H1 (cell line): ENCODE measurements around the gene OR14A2. TPM values are rescaled to one million over a fixed set of nuclear protein-coding genes. Genes with fewer than 3 reads are reported as not detected.

Experiments used
- CTCF ChIA-PET: fragments of 300-600 bp; sonication (Branson Sonifier 250); formaldehyde crosslinking; loops from one replicate; lab custom pipeline; 2021; ENCODE audit not compliant: partially characterized antibody; lab: Charles Lee
- POLR2A ChIA-PET: fragments of 300-600 bp; sonication (Branson Sonifier 250); formaldehyde crosslinking; loops from one replicate; lab custom pipeline; 2021; ENCODE audit warnings: inconsistent platforms; ENCODE audit not compliant: partially characterized antibody; lab: Charles Lee
- DNase-seq, 2 experiments: peaks; one replicate each; pipeline versions ENCODE4 v3.0.0 to v3.0.0-alpha.2; 2010 to 2022; ENCODE audit warnings: low spot score in 2 of 2, low read depth in 1 of 2, mixed read lengths in 1 of 2
- FAIRE-seq: peaks from 2 replicates; lab custom pipeline; 2011; peaks lifted over from hg19 to GRCh38; lab: Jason Lieb, UNC
- H2AFZ ChIP-seq: 2 replicates; pipeline ENCODE4 v1.8.1; 2012; ENCODE audit warnings: low read length, inconsistent platforms
- H2AK5ac ChIP-seq: 2 replicates; pipeline ENCODE4 v1.6.1; 2013; ENCODE audit warnings: low read depth, low read length
- H2BK120ac ChIP-seq: replicated peaks from 2 replicates; pipeline ENCODE3; 2013; ENCODE audit warnings: low read depth, low read length, inconsistent platforms
- H2BK12ac ChIP-seq: 2 replicates; pipeline ENCODE4 v1.6.1; 2013; ENCODE audit warnings: low read depth, low read length
- H2BK15ac ChIP-seq: 2 replicates; pipeline ENCODE4 v1.6.1; 2013; ENCODE audit warnings: low read length
- H2BK20ac ChIP-seq: 2 replicates; pipeline ENCODE4 v1.6.1; 2013; ENCODE audit warnings: low read length
- H2BK5ac ChIP-seq: 2 replicates; pipeline ENCODE4 v1.6.1; 2013; ENCODE audit warnings: low read depth, low read length
- H3K14ac ChIP-seq: 2 replicates; pipeline ENCODE4 v1.6.1; 2013; ENCODE audit warnings: inconsistent platforms; ENCODE audit not compliant: insufficient read length
- H3K18ac ChIP-seq: 2 replicates; pipeline ENCODE4 v1.6.1; 2013; ENCODE audit warnings: low read length; ENCODE audit errors: extremely low read depth
- H3K23ac ChIP-seq: 2 replicates; pipeline ENCODE4 v1.6.1; 2013; ENCODE audit warnings: inconsistent platforms; ENCODE audit not compliant: insufficient read length
- H3K23me2 ChIP-seq: 2 replicates; pipeline ENCODE4 v1.6.1; 2013; ENCODE audit warnings: low read depth, low read length
- H3K27ac ChIP-seq: 2 replicates; pipeline ENCODE4 v1.6.1; 2011; ENCODE audit warnings: low read depth, low read length, inconsistent platforms
- H3K27me3 ChIP-seq, 4 experiments: replicated peaks in 1 of 4; 1 replicate in 1 of 4; 2 replicates in 3 of 4; pipeline versions ENCODE4 v1.6.1 to v1.8.1; 2011 to 2013; ENCODE audit warnings: low read length in 3 of 4, mild to moderate bottlenecking in 3 of 4, inconsistent platforms in 2 of 4, mixed read lengths in 2 of 4, moderate library complexity in 1 of 4; ENCODE audit not compliant: control insufficient read depth in 3 of 4, insufficient read depth in 3 of 4; ENCODE audit errors: extremely low read depth in 1 of 4
- H3K36me3 ChIP-seq, 4 experiments: 2 replicates each; pipeline versions ENCODE4 v1.6.1 to v1.8.1; 2011 to 2013; ENCODE audit warnings: mild to moderate bottlenecking in 4 of 4, low read length in 3 of 4, moderate library complexity in 2 of 4, control low read depth in 1 of 4, inconsistent platforms in 1 of 4; ENCODE audit not compliant: insufficient read depth in 4 of 4, control insufficient read depth in 2 of 4
- H3K4ac ChIP-seq: replicated peaks from 2 replicates; pipeline ENCODE3; 2013; ENCODE audit warnings: low read length, low read depth, mixed read lengths, inconsistent platforms; ENCODE audit not compliant: insufficient read length
- H3K4me1 ChIP-seq, 4 experiments: replicated peaks in 1 of 4; 1 replicate in 1 of 4; 2 replicates in 3 of 4; pipeline versions ENCODE4 v1.6.1 to v1.8.1; 2011 to 2013; ENCODE audit warnings: low read length in 3 of 4, inconsistent platforms in 2 of 4, mixed read lengths in 1 of 4; ENCODE audit not compliant: insufficient read depth in 4 of 4, control insufficient read depth in 3 of 4
- H3K4me2 ChIP-seq, 2 experiments: 2 replicates each; pipeline versions ENCODE4 v1.6.1 to v1.8.1; 2011 to 2013; ENCODE audit warnings: low read depth in 2 of 2, low read length in 2 of 2, control low read depth in 1 of 2, inconsistent platforms in 1 of 2, mild to moderate bottlenecking in 1 of 2; ENCODE audit not compliant: insufficient read depth in 1 of 2
- H3K4me3 ChIP-seq, 4 experiments: fragments of 200-600, 300-600 bp in 1 of 4; sonication (generic), shearing (Covaris generic), sonication (Bioruptor Twin) in 1 of 4; 2 replicates each; pipeline versions ENCODE4 v1.5.1 to v1.8.1; 2011 to 2016; ENCODE audit warnings: low read length in 4 of 4, low read depth in 3 of 4, control low read depth in 2 of 4, inconsistent platforms in 2 of 4, mild to moderate bottlenecking in 2 of 4, mixed read lengths in 1 of 4, moderate library complexity in 1 of 4; ENCODE audit not compliant: insufficient read depth in 2 of 4; ENCODE audit errors: extremely low read depth in 1 of 4
- H3K56ac ChIP-seq: replicated peaks from 2 replicates; pipeline ENCODE3; 2013; ENCODE audit warnings: low read depth, mild to moderate bottlenecking, mixed read lengths, low read length, inconsistent platforms; ENCODE audit not compliant: insufficient read length
- H3K79me1 ChIP-seq: 2 replicates; pipeline ENCODE4 v1.6.1; 2013; ENCODE audit warnings: low read depth, low read length, control low read depth
- H3K79me2 ChIP-seq, 2 experiments: 2 replicates each; pipeline versions ENCODE4 v1.6.1 to v1.8.1; 2012 to 2013; ENCODE audit warnings: low read length in 2 of 2, mild to moderate bottlenecking in 2 of 2, inconsistent platforms in 1 of 2; ENCODE audit not compliant: insufficient read depth in 2 of 2, control insufficient read depth in 1 of 2
- H3K9ac ChIP-seq, 4 experiments: replicated peaks in 1 of 4; 1 replicate in 1 of 4; 2 replicates in 3 of 4; pipeline versions ENCODE4 v1.6.1 to v1.8.1; 2011 to 2013; ENCODE audit warnings: low read depth in 3 of 4, low read length in 3 of 4, control low read depth in 2 of 4, mild to moderate bottlenecking in 2 of 4, moderate library complexity in 2 of 4, inconsistent platforms in 1 of 4; ENCODE audit errors: extremely low read depth in 1 of 4
- H3K9me3 ChIP-seq, 2 experiments: 2 replicates each; pipeline versions ENCODE4 v1.6.1 to v1.8.1; 2012 to 2013; ENCODE audit warnings: mild to moderate bottlenecking in 2 of 2, moderate library complexity in 2 of 2, control low read depth in 1 of 2, inconsistent platforms in 1 of 2, low read depth in 1 of 2, low read length in 1 of 2, mixed read lengths in 1 of 2; ENCODE audit not compliant: insufficient read depth in 2 of 2
- H4K20me1 ChIP-seq, 2 experiments: replicated peaks in 1 of 2; 2 replicates each; pipeline versions ENCODE3 to v1.8.1; 2011 to 2013; ENCODE audit warnings: inconsistent platforms in 2 of 2, low read length in 2 of 2, mild to moderate bottlenecking in 1 of 2; ENCODE audit not compliant: insufficient read depth in 2 of 2, control insufficient read depth in 1 of 2
- H4K5ac ChIP-seq: 2 replicates; pipeline ENCODE4 v1.6.1; 2013; ENCODE audit warnings: low read length, low read depth, mixed read lengths, inconsistent platforms; ENCODE audit not compliant: insufficient read length
- H4K8ac ChIP-seq: 2 replicates; pipeline ENCODE4 v1.8.0; 2013; ENCODE audit warnings: mild to moderate bottlenecking, moderate library complexity, low read length, inconsistent platforms; ENCODE audit not compliant: insufficient read depth; ENCODE audit errors: extremely low read depth
- H4K91ac ChIP-seq: replicated peaks from 2 replicates; pipeline ENCODE3; 2013; ENCODE audit warnings: low read length, mixed read lengths, inconsistent platforms; ENCODE audit not compliant: insufficient read length
- BCL11A ChIP-seq, 2 experiments: IDR thresholded peaks; one replicate each; pipeline ENCODE4 v1.6.1; 2011; ENCODE audit warnings: low read depth in 2 of 2, low read length in 2 of 2, mild to moderate bottlenecking in 2 of 2
- CEBPB ChIP-seq: IDR thresholded peaks from 2 replicates; pipeline ENCODE4 v1.6.1; 2012; ENCODE audit warnings: low read depth, low read length
- GTF2F1 ChIP-seq: IDR thresholded peaks from 2 replicates; pipeline ENCODE4 v1.6.1; 2012; ENCODE audit warnings: low read depth, low read length, improper control_type of control experiment, borderline replicate concordance
- HDAC6 ChIP-seq: IDR thresholded peaks from one replicate; pipeline ENCODE4 v1.7.1; 2012; ENCODE audit warnings: low read depth, mild to moderate bottlenecking, inconsistent platforms, low read length, moderate library complexity
- KDM4A ChIP-seq: IDR thresholded peaks from one replicate; pipeline ENCODE4 v1.7.1; 2012; ENCODE audit warnings: low read depth, mild to moderate bottlenecking, moderate library complexity, low read length, inconsistent platforms; ENCODE audit not compliant: severe bottlenecking
- POU5F1 ChIP-seq: IDR thresholded peaks from 2 replicates; pipeline ENCODE4 v1.6.1; 2011; ENCODE audit warnings: low read depth, mild to moderate bottlenecking, low read length, moderate library complexity
- RAD21 ChIP-seq, 2 experiments: IDR thresholded peaks in 1 of 2; conservative IDR thresholded peaks in 1 of 2; 2 replicates each; pipeline ENCODE4 v1.6.1; 2011; ENCODE audit warnings: low read depth in 2 of 2, low read length in 2 of 2, improper control_type of control experiment in 1 of 2, inconsistent platforms in 1 of 2, mild to moderate bottlenecking in 1 of 2, moderate library complexity in 1 of 2
- RXRA ChIP-seq: IDR thresholded peaks from 2 replicates; pipeline ENCODE4 v1.6.1; 2011; ENCODE audit warnings: low read depth, mild to moderate bottlenecking, low read length, moderate library complexity; ENCODE audit not compliant: insufficient read depth
- SP1 ChIP-seq: IDR thresholded peaks from 2 replicates; pipeline ENCODE4 v1.6.1; 2011; ENCODE audit warnings: low read depth, low read length
- WGBS, 2 experiments: shearing (Covaris generic) in 1 of 2; methylation state at CpG; one replicate each; pipeline versions ENCODE4 v1.1.6 to v1.1.7; 2013 to 2015; ENCODE audit warnings: low lambda C conversion rate in 2 of 2, mixed read lengths in 2 of 2, inconsistent platforms in 1 of 2, low coverage in 1 of 2, missing lambda C conversion rate in 1 of 2; ENCODE audit not compliant: insufficient replicate concordance in 2 of 2, insufficient coverage in 1 of 2, insufficient read length in 1 of 2; ENCODE audit errors: extremely low coverage in 1 of 2, missing lambda C conversion rate in 1 of 2; 5-methylcytosine and 5-hydroxymethylcytosine counted together
- polyA plus RNA-seq, 7 experiments: library from polyadenylated mRNA; depleted of rRNA in 3 of 7; stranded (reverse) in 5 of 7; unstranded in 2 of 7; fragments of >200 nt in 5 of 7; fragments of 200-250 nt in 2 of 7; gene quantifications; 1 replicate in 5 of 7; 2 replicates in 1 of 7; 4 replicates in 1 of 7; pipeline versions ENCODE4 v1.2.1 to v1.2.3, GENCODE V29; 2011 to 2013; ENCODE audit warnings: missing spikeins in 2 of 7, mixed read lengths in 2 of 7
- total RNA-seq: library from RNA; stranded (reverse); fragmentation: NEBNext Ultra II Directional; extraction: Animal tissue kit (Norgen Biotek cat#: 25700); gene quantifications from 2 replicates; pipeline ENCODE4 v1.2.1, GENCODE V29; 2021
- TF ChIP-seq, protein P1 (sequence below): IDR thresholded peaks from 2 replicates; pipeline ENCODE4 v1.6.1; 2011; ENCODE audit warnings: low read depth, mild to moderate bottlenecking, low read length; ENCODE audit not compliant: insufficient read depth
- TF ChIP-seq, protein P2 (sequence below): IDR thresholded peaks from 2 replicates; pipeline ENCODE4 v1.6.1; 2012; ENCODE audit warnings: inconsistent platforms

Gene OR14A2
- total and polyA plus RNA-seq, 2 of the 8 experiments (the other 6 are each of a cell fraction or from before 2014, with no cell fraction given), result not detected

DNA sequence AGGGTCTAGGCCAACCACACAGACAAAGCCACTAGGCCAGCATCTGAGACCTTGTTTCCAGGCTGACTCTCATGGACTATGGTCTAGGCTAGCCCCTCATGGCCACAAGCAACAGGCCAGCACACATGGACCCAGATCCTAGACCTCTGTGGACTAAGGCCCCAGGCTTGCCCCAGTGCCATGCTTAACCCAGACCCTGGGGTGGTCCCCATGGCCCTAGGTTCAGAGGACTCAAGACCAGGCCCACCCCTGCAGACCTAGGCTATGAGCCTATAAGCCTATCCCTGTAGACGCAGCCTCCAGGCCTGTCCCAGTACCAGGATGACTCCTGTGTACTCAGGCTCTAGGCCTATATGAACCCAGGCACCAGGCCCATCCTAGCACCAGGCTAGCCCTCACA, 1.9 kb upstream of the OR14A2 start:
- Histone ChIP-seq H3K4me3 (no peak overlapping the region), H3K79me2 (no peaks in the 10 kb centered on the region), H3K79me1 (no peaks in the 10 kb centered on the region), H3K18ac (no peak overlapping the region), H3K36me3 (no peaks in the 10 kb centered on the region), H4K20me1 (no peaks in the 10 kb centered on the region), H3K4me2 (no peak overlapping the region), H3K27me3 (no peaks in the 10 kb centered on the region), H3K9ac (no peak overlapping the region), H3K27ac (no peak overlapping the region), H3K14ac (no peak overlapping the region), H2BK12ac (no peak overlapping the region), H3K23ac (no peak overlapping the region), H3K4ac (no peak overlapping the region), H2AFZ (no peak overlapping the region), H2BK20ac (no peak overlapping the region), H2BK15ac (no peak overlapping the region), H2BK120ac (no peak overlapping the region), H2BK5ac (no peak overlapping the region; the same call in 1 of the 2 replicates), H2AK5ac (no peak overlapping the region), H4K8ac (no peak overlapping the region; the same call in 1 of the 2 replicates), H4K5ac (no peak overlapping the region), H3K56ac (no peak overlapping the region), H3K9me3 (peaks cover 38 to 50% of the 10 kb centered on the region in 2 experiments), H3K4me1 (no peaks in the 10 kb centered on the region), H4K91ac (no peak overlapping the region), H3K23me2 (no peaks in the 10 kb centered on the region)
- WGBS, 2 experiments, result 73% methylated on average over 1 of the region's 1 CpG; no CpG with 5 or more reads in 1 of the 2 experiments
- POLR2A ChIA-PET, result no interaction called here
- FAIRE-seq (no peak), DNase-seq (no peak)
- CTCF ChIA-PET, result no interaction called here
- TF ChIP-seq BCL11A (IDR thresholded peaks at IDR 0.05; ENCODE audit: low read depth in 2 of 2, low read length in 2 of 2) (no peak), HDAC6 (no peak), KDM4A (no peak), RAD21 (IDR thresholded peaks at IDR 0.05 in 1 of 2, conservative IDR thresholded peaks at IDR 0.05 in 1 of 2; ENCODE audit: low read depth in 2 of 2, low read length in 2 of 2) (no peak), RXRA (no peak), POU5F1 (no peak), SP1 (no peak), CEBPB (no peak), GTF2F1 (no peak)
- TF ChIP-seq, protein P1, sequence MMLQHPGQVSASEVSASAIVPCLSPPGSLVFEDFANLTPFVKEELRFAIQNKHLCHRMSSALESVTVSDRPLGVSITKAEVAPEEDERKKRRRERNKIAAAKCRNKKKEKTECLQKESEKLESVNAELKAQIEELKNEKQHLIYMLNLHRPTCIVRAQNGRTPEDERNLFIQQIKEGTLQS, result no peak
- TF ChIP-seq, protein P2, sequence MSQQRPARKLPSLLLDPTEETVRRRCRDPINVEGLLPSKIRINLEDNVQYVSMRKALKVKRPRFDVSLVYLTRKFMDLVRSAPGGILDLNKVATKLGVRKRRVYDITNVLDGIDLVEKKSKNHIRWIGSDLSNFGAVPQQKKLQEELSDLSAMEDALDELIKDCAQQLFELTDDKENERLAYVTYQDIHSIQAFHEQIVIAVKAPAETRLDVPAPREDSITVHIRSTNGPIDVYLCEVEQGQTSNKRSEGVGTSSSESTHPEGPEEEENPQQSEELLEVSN, result no peak
